GM19463 (cell line): Measurements from ENCODE around the gene MATN4.

Experiments
- ATAC-seq: cut with Tn5 transposase; IDR thresholded peaks from one replicate; pipeline ENCODE4 v1.9.1; 2021; ENCODE audit warnings: mild to moderate bottlenecking, moderate library complexity; ENCODE audit not compliant: unreplicated experiment

Gene MATN4

GRCh38 chr20:45317826-45318225 lies 9.7 kb upstream of the MATN4 start:
- no peak for ATAC-seq

- no peak for ATAC-seq
These were observed 8.3 kb upstream of the MATN4 start for GRCh38 chr20:45316150-45317080.

- ATAC-seq, result no peak
These were observed 7.6 kb upstream of the MATN4 start for GRCh38 chr20:45315672-45316071.

DNA sequence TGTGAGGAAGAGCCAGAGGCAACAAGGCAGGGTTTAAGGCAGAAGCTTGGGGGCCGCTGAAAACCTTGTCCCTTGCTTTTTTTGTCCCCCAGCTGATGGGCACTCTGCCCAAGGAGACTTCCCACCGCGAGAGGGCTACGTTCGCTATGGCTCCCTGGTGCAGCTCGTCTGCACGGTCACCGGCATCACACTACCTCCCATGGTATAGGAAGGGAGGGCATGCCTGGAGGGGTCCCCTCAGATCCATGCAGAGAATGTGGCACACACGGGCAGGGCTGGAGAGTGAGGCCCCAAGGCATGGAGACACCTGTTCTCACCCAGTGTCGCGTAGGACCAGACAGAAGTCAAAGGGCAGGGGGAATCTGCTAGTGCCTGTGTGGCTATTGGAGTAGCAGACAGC lies 5.8 kb upstream of the MATN4 start:
- no peak for ATAC-seq

- no peak for ATAC-seq
These were observed 5.1 kb upstream of the MATN4 start for GRCh38 chr20:45313065-45313695.

- no peak for ATAC-seq
These were observed 4.1 kb upstream of the MATN4 start for GRCh38 chr20:45312241-45312640.

DNA sequence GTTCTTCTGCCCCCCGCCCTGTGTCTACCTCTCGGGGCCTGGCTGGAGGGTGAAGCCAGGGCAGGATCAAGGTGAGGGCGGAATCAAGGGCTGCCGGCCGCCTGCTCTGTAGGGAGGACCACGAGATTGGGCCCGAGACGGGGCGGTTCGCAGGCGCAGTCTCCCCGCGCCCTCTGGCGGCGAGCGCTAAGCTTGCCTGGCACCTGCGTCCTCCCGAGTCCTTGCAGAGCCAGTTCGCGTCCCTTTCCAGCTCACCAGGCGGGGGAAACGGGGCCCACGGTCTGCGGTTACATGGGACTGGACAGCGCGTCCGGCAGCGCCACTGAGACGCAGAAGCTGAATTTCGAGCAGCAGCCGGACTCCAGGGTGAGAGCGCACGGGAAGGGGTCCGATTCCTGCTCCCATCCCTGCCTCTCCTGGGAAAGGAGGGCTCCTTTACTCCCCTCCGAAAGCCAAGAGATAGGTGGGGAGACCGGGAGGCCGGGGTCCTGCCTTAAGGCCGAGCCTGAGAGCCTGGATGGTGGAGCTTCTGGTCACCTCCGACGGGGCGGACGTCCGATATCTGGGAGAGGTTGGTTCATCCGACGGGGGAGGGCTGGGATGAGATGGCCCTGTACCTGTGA lies 3.6 kb upstream of the MATN4 start:
- ATAC-seq, result no peak

DNA sequence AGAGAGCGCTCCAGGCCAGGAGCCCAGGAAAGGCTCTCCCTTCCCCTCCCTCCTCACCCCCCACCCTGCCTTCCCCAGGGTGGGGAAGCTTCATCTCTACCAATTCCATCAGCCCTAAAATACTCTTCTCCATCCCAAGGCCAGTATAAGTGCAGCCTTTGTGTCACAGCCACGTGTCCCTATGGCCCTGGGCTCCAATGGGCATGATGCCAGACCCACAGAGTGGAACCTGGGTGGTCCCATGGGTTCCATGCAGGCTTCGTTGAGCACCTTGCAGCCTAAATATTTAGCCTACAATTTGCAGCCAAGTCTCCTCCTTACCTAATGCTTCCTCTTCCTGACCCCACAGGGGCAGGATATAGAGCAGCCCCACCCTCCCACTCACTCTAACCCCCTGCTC lies 976 bp upstream of the MATN4 start:
- no peak for ATAC-seq

- ATAC-seq, result no peak
These were observed 941 bp downstream of the MATN4 start for GRCh38 chr20:45307076-45307640.

GRCh38 chr20:45306431-45306982 lies 1.6 kb downstream of the MATN4 start, which contains the start of gene RBPJL:
Gene RBPJL (plus strand): TSS chr20:45306840. CDS start chr20:45306923, 83 bp downstream.
- no peak for ATAC-seq

GRCh38 chr20:45305262-45305661 lies 2.8 kb downstream of the MATN4 start:
- ATAC-seq, result no peak

GRCh38 chr20:45304464-45304999 lies 3.6 kb downstream of the MATN4 start:
- ATAC-seq, result no peak

GRCh38 chr20:45303586-45304463 lies 4.3 kb downstream of the MATN4 start:
- no peak for ATAC-seq

GRCh38 chr20:45301824-45302271 lies 6.3 kb downstream of the MATN4 start:
- ATAC-seq, result no peak

GRCh38 chr20:45300961-45301360 lies 7.1 kb downstream of the MATN4 start:
- ATAC-seq, result no peak

- ATAC-seq, result no peak
These were observed 8.3 kb downstream of the MATN4 start for GRCh38 chr20:45299786-45300185.

- no peak for ATAC-seq
These were observed 10.2 kb downstream of the MATN4 start for GRCh38 chr20:45297786-45298497.

DNA sequence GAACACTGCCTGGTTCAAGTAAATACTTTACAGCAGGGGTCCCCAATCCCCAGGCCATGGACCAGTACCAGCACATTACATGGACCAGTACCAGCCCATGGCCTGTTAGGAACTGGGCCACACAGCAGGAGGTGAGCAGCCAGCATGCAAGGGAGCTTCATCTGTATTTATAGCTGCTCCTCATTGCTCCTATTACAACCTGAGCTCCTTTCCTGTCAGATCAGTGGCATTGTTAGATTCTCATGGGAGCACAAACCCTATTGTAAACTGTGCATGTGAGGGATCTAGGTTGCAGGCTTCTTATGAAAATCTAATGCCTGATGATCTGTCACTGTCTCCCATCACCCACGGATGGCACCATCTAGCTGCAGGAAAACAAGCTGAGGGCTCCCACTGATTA lies 13.4 kb downstream of the MATN4 start:
- no peak for ATAC-seq

DNA sequence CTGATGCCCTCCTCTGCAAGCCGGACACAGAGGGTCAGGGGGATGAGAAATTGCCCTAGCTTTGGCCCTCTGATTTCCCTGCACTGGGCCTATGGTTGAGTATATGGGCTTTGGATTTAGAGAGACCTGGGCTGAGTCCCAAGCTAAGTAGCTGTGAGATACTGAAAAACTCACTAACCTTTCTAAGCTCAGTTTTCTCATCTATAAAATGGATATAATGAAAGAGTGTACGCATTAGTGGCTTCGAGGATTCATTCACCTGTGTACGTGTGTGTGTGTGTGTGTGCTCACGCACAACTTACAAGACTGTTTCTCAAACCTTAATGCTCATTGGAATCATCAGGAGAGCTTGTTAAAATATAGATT lies 14.1 kb downstream of the MATN4 start:
- no peak for ATAC-seq
